OCI-LY7 (cell line): Measurements from ENCODE around the gene LRIT1. TPM values are rescaled to one million over a fixed set of nuclear protein-coding genes. Genes with fewer than 3 reads are reported as not detected.

ENCODE experiments used
- BruUV-seq: library from RNA; stranded (reverse); fragments of 400-500 nt; replicated peaks from 2 replicates; lab custom pipeline; 2021; lab: Mats Ljungman, UMichigan
- CTCF ChIA-PET: fragments of 300-600 bp; sonication (Branson Sonifier 250); formaldehyde crosslinking; loops from one replicate; lab custom pipeline; 2022; ENCODE audit warnings: antibody characterized with exemption; ENCODE audit not compliant: unreplicated experiment; lab: Charles Lee
- POLR2A ChIA-PET: fragments of 300-600 bp; sonication (Branson Sonifier 250); formaldehyde crosslinking; loops from one replicate; lab custom pipeline; 2022; ENCODE audit warnings: antibody characterized with exemption; lab: Charles Lee
- DNase-seq: peaks from one replicate; pipeline ENCODE4 v3.0.0-alpha.2; 2015; ENCODE audit warnings: low spot score
- H2AFZ ChIP-seq: fragments of 200-600 bp; sonication (generic), shearing (Covaris generic); 2 replicates; pipeline ENCODE4 v1.6.1; 2014; ENCODE audit warnings: mild to moderate bottlenecking, antibody characterized with exemption, low read length, moderate library complexity
- H3K27ac ChIP-seq: fragments of 200-600 bp; sonication (generic); 2 replicates; pipeline ENCODE4 v1.5.1; 2014; ENCODE audit warnings: mixed run types, low read depth, mild to moderate bottlenecking, moderate library complexity, low read length, inconsistent platforms; ENCODE audit not compliant: poor library complexity, severe bottlenecking
- H3K36me3 ChIP-seq: fragments of 200-600 bp; sonication (generic); 2 replicates; pipeline ENCODE4 v1.6.1; 2014; ENCODE audit warnings: mild to moderate bottlenecking, antibody characterized with exemption, low read length, moderate library complexity, mixed read lengths; ENCODE audit not compliant: insufficient read depth
- H3K4me1 ChIP-seq: fragments of 200-600 bp; sonication (generic); 2 replicates; pipeline ENCODE4 v1.5.1; 2014; ENCODE audit warnings: mild to moderate bottlenecking, low read length; ENCODE audit not compliant: insufficient read depth, poor library complexity, severe bottlenecking
- H3K4me2 ChIP-seq: fragments of 200-600 bp; sonication (generic); 2 replicates; pipeline ENCODE4 v1.6.1; 2014; ENCODE audit warnings: mild to moderate bottlenecking, low read length
- H3K4me3 ChIP-seq: fragments of 200-600 bp; sonication (generic); 2 replicates; pipeline ENCODE4 v1.5.1; 2014; ENCODE audit warnings: mild to moderate bottlenecking, low read depth, low read length; ENCODE audit not compliant: poor library complexity, severe bottlenecking
- H3K79me2 ChIP-seq: fragments of 200-600 bp; sonication (generic); 2 replicates; pipeline ENCODE4 v1.6.1; 2016; ENCODE audit warnings: low read depth, mild to moderate bottlenecking, low read length, moderate library complexity, mixed read lengths; ENCODE audit not compliant: insufficient read depth
- H3K9me2 ChIP-seq: fragments of 200-600 bp; sonication (generic); 2 replicates; pipeline ENCODE4 v1.6.1; 2016; ENCODE audit warnings: mild to moderate bottlenecking, low read length, mixed read lengths; ENCODE audit not compliant: insufficient read depth
- H3K9me3 ChIP-seq: fragments of 200-600 bp; sonication (generic); 2 replicates; pipeline ENCODE4 v1.6.1; 2014; ENCODE audit warnings: mild to moderate bottlenecking, mixed run types, low read length, mixed read lengths
- H4K20me1 ChIP-seq: fragments of 200-600 bp; sonication (generic); 2 replicates; pipeline ENCODE4 v1.6.1; 2014; ENCODE audit warnings: mild to moderate bottlenecking, antibody characterized with exemption, low read length, moderate library complexity, mixed read lengths; ENCODE audit not compliant: insufficient read depth
- EZH2phosphoT487 ChIP-seq: fragments of 200-600 bp; sonication (generic); IDR thresholded peaks from 2 replicates; pipeline ENCODE4 v1.6.1; 2018; ENCODE audit warnings: low read depth, borderline replicate concordance, mild to moderate bottlenecking, mixed run types, antibody characterized with exemption, low read length, moderate library complexity, mixed read lengths
- intact Hi-C: fragments of 100-400 bp; cut with micrococcal nuclease; formaldehyde crosslinking; loops from one replicate; pipeline ENCODE4 v1.10.0; 2022; ENCODE audit not compliant: unreplicated experiment
- total RNA-seq, 2 experiments: library from RNA; depleted of rRNA in 1 of 2; stranded (reverse); fragments of >200 nt in 1 of 2; shearing (Covaris generic) in 1 of 2; gene quantifications; 2 replicates each; pipeline ENCODE4 v1.2.3, GENCODE V29; 2014 to 2022
- TF ChIP-seq, protein P1 (sequence below): fragments of 200-600 bp; sonication (generic); conservative IDR thresholded peaks from 2 replicates; pipeline ENCODE4 v1.5.1; 2014; ENCODE audit warnings: mild to moderate bottlenecking, antibody characterized with exemption, low read length, moderate library complexity, mixed read lengths

LRIT1 gene
- total RNA-seq, 2 experiments from 2014 or later: not detected

DNA sequence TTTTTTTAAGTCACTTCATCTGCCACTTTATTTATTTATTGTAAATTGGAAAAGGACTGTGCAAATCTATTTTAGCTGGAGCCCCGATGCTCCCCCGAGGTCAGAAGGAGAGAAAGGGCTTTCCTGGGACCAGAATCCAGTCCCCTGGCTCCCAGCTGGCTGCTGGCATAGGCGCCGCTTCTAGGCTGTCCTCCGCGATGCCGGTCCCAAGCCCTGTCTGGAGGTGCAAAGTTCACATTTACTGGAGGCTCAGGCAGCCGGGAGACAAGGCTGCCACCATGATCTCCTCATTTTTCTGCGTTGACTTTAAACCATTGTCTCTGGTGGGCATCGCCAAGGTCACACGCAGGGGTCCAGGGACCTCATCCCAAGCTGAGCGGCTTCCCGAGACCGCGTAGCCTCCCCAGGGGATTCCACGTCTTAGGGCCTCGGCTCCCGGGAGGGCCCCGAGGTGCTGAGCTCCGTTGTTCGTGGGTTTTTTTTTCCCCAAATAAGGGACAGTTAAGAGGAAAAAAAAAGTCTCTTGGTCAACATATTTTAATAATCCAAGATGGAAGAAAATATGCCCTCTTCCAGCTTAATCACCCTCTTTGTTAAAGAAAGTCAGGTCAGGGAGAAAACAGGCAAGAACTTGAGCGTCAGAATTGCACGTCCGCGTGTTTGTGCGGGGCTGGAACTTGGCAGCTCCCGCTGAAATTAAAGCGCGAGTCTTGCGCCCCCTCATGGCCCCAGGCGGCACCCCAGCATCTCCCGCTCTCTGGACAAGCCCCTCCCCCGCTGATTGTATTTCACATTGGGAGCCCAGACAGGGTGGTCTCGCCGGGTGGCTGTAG lies 15.4 kb upstream of the LRIT1 start:
- no peak overlapping the region for H3K27ac ChIP-seq
- POLR2A ChIA-PET: no interaction called here

DNA sequence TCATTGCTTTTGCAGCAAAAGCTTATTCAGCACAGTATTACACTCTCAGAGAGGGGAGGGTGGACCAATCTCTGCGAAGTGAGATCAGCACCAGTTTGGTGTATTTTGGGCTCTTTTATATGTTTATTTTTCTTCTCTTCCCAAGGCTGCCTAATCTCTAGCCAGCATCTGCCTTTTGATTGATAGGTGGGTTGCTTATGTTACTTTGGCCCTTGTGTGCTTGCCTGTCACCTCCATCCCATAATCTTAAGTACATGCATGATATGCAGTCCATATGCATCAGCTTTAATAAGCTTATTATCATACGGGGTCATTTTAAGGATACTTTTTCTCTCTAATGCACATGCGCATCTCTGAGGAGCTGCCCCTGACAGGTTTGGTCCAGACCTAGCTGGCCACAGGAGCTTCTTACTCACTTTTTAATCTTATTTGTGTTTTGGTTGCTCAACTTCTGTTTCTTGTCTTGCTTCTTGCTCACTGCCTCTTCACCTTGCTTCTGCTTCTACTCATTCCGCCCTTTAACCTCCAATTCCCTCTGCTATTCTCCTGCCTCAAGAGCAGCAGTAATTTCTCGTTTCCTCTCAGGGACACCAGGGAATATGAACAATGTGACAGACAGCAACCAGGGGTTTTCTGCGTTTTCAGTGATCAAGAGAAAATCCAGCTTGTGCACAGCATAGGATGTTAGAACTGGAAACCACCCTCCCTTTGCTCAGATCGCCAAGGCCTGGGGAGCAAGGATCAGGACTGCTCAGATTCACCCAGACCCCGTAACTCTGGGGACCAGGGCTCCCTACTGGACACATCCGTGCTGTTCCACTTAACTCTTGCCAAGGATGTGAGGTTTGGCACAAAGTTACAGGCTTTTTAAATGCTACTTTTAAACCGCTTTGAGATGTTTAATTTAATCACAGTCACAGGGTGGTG lies 13.5 kb upstream of the LRIT1 start:
- Histone ChIP-seq H3K4me1 (no peaks in the 10 kb centered on the region), H3K4me3 (no peak overlapping the region), H3K9me3 (no peaks in the 10 kb centered on the region), H3K9me2 (no peaks in the 10 kb centered on the region), H4K20me1 (no peaks in the 10 kb centered on the region), H3K79me2 (no peaks in the 10 kb centered on the region), H3K27ac (no peak overlapping the region), H3K4me2 (no peak overlapping the region), H3K36me3 (no peaks in the 10 kb centered on the region), H2AFZ (no peak overlapping the region)
- POLR2A ChIA-PET: interaction anchor here (1.5 kb wide), 1 partner anchor 45 kb away, joined by 3 read pairs; no protein-coding TSS in a partner anchor
- TF ChIP-seq, protein P1, sequence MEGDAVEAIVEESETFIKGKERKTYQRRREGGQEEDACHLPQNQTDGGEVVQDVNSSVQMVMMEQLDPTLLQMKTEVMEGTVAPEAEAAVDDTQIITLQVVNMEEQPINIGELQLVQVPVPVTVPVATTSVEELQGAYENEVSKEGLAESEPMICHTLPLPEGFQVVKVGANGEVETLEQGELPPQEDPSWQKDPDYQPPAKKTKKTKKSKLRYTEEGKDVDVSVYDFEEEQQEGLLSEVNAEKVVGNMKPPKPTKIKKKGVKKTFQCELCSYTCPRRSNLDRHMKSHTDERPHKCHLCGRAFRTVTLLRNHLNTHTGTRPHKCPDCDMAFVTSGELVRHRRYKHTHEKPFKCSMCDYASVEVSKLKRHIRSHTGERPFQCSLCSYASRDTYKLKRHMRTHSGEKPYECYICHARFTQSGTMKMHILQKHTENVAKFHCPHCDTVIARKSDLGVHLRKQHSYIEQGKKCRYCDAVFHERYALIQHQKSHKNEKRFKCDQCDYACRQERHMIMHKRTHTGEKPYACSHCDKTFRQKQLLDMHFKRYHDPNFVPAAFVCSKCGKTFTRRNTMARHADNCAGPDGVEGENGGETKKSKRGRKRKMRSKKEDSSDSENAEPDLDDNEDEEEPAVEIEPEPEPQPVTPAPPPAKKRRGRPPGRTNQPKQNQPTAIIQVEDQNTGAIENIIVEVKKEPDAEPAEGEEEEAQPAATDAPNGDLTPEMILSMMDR: no peak
- no TSS peak for BruUV-seq
- CTCF ChIA-PET: no interaction called here
- intact Hi-C loops: no loop called here
- no peak for DNase-seq

More for the DNA sequence above, 15.4 kb upstream of the LRIT1 start:
- intact Hi-C loops: no loop called here
- TF ChIP-seq, protein P1: peak; percentile 28; the same call in 1 of the 2 replicates
- no peak for TF ChIP-seq EZH2phosphoT487
- Histone ChIP-seq H3K9me3 (no peaks in the 10 kb centered on the region), H3K79me2 (no peaks in the 10 kb centered on the region), H3K4me3 (no peak overlapping the region), H3K9me2 (no peaks in the 10 kb centered on the region), H2AFZ (no peak overlapping the region), H3K4me2 (no peak overlapping the region), H3K4me1 (no peaks in the 10 kb centered on the region), H4K20me1 (no peaks in the 10 kb centered on the region), H3K36me3 (no peaks in the 10 kb centered on the region)
- CTCF ChIA-PET: no interaction called here
- no peak for DNase-seq
- no TSS peak for BruUV-seq
